NCI-H526 (cell line): ENCODE results near the gene SH3BP4.

ENCODE experiments used
- DNase-seq, 2 experiments: peaks; one replicate each; lab custom pipeline; 2025; lab: John Stamatoyannopoulos, UW

The SH3BP4 gene

DNA sequence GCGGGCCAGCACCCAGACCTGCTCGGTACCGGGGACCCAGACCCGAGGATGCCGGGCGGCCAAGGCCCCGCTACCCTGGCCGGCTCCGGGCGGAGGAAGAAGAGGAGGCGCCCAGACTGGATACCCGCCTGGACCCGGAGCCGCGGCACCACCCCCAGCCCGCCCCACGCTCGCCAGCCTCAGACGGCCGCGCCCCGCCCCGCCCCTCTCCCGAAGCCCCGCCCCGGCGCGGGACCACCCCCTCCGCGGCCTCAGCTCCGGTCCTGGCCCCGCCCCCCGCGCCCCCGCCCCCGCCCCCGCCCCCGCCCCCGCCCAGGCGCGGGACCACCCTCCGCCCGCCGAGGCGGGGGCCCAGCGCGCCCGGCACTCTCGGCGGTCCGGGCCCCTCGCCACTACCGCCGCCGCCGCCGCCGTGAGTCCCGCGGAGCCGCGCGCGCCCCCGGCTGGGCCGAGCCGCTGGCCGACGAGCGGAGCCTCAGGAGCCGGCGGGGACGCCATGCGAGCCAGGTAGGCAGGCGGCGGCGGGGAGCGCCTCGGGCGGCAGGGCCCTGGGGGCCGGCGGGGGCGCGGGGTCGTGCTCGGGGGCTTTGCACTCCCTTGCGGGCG, at the start of gene SH3BP4:
Gene SH3BP4, plus strand, starts transcription at position 354 of the 606 bp plus-strand sequence. CDS start 82,986 bp downstream, outside the sequence.
- peak in 1 of 2 experiments; percentile 90 for DNase-seq

- no peak for DNase-seq
Measured at GRCh38 chr2:234904785-234905184, 47.0 kb upstream of the SH3BP4 start.

DNA sequence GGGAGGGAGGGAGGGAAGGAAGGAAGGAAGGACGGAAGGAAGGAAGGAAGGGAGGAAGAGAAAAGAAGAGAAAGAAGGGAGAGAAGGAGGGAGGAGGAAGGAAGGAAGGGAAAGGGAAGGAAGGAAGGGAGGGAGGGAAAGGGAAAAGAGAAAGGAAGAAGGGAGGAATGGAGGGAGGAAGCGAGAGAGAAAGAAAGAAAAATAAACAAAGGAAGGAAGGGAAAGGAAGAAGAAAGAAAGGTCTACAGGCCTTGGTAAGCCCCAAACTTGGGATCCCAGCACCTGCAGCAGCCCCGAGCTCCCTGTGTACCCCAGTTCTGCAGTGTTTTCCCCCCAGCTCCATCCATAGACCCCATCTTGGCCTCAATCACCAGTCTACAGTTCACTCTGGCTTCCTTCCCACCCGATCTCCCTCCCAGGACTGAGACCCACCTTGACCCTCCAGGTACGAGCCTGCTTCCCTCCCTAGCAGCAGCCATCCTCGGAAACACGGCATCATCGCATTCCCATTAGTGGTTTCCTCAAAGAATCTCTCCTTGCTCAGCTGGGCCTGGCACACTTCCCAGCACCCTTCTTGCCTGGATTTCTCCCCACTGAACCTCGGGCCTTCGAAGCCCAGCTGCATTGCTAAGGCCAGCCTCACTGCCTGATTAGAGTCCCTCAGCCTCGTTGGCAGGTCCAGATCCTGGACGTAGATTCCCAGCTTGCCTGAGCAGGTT, 46.1 kb upstream of the SH3BP4 start:
- peak in 1 of 2 experiments; percentile 32 for DNase-seq

DNA sequence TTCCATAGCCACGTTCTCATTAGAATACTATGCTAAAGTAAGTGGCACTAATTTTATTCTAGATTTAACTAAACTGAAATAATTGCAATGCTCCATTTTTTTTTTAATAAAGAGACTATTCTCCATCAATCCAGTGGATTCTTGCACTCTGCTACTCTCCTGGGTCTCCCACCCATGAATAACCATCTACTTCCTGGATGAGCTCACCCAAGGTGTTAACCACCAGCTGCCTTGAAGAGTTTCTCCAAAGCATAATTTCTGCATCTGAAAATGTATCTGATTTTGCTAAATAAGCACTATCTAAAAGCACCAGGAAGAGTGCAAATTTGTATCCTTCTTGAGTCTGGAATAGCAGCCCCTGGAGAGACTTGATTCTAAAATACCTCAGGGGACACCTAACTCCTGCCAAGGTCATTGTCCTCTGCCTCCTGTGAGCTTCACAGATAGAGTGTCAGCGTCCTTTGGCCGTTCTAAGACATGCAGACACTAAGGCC, 41.6 kb upstream of the SH3BP4 start:
- DNase-seq: no peak

- no peak for DNase-seq
Measured at GRCh38 chr2:234911271-234911670, 40.5 kb upstream of the SH3BP4 start.

GRCh38 chr2:234912437-234912836, 39.4 kb upstream of the SH3BP4 start:
- no peak for DNase-seq

GRCh38 chr2:234913208-234913626, 38.6 kb upstream of the SH3BP4 start:
- no peak for DNase-seq

DNA sequence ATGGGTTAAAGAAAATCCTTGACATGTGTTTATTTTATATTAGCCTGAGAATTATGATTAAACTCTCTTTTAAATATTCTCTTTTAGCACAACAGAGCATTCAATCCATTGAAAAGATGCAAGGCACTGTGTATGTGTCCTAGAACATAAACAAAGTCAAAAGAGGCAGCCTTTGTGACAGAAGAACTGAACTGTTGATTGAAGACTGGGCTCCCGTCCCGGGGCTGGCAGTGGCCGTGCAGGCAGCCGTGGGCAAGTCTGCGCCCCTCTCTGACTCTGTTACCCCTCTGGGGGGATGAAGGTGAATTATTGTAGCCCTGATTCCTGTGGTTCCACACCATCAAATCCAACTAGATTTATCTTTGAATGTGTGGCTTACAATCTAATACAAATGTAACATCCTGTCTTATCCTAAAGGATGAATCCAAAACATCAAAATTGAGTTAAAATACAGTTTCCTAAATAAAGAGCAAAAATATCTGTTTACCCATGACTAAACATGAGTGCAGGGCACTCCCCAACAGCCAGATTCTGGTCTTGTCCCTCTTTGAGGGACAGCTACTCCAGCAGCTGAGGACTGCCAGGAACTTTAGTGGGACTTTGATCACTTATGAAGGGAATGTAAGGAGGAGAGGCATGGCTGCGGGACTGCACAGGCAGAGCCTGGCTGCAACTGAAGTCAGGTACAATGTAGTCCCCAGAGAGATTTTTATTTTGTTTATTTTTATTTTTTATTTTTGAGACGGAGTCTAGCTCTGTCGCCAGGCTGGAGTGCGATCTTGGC, 37.3 kb upstream of the SH3BP4 start:
- no peak for DNase-seq

- DNase-seq: no peak
Measured at GRCh38 chr2:234916674-234917073, 35.1 kb upstream of the SH3BP4 start.

DNA sequence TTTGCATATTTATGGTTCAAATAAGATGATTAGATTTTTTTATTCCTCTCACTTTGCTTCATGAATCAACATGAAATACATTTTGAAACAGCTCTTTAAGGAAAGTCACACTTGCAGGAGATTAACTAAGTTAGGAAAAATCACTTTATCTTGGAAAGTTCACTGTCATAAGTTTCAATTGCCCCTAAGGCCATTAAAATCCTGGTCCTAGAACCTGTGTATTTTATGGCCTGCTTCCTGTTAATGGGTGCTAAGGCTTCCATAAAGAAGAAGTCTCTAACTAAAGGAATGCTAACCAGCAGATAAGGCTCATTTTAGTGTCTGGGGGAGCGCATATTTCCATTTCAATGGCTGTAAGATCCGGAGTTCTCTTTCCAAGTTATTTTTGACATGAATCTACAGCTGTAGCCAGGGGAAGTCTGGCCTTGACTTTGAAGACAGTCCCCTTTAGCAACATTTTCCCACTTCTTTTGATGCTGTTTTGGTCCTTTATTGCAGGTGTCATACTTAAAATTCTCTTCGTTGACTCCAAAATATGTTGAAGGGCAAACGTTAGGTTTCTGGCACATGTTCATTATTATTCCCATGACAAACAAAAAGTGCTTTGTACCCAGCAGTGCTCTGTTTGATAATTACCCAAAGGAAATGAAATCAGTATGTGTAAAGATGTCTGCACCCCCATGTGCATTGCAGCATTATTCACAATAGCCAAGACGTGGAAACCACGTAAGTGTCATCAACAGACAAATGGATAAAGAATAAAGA, 34.4 kb upstream of the SH3BP4 start:
- DNase-seq: no peak

DNA sequence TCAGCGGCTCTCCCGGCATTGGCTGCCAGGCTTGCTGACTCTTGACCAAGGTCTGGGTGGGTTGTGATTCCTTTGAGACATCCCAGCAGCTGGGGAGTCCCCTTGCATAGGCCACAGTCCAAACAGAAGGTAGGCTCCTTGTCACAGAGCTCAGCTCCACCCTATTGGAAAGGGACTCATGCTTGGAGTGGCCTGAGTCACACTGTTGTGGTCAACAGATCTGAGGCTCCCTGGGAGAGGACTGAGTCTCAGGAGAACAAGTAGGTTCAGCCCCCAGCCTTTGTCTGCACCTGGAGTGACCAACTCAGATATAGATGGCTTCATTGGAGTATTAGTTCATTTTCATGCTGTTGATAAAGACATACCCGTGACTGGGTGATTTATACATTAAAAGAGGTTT, 32.1 kb upstream of the SH3BP4 start:
- no peak for DNase-seq

GRCh38 chr2:234920836-234921235, 31.0 kb upstream of the SH3BP4 start:
- DNase-seq: no peak

GRCh38 chr2:234929002-234929401, 22.8 kb upstream of the SH3BP4 start:
- DNase-seq: no peak

DNA sequence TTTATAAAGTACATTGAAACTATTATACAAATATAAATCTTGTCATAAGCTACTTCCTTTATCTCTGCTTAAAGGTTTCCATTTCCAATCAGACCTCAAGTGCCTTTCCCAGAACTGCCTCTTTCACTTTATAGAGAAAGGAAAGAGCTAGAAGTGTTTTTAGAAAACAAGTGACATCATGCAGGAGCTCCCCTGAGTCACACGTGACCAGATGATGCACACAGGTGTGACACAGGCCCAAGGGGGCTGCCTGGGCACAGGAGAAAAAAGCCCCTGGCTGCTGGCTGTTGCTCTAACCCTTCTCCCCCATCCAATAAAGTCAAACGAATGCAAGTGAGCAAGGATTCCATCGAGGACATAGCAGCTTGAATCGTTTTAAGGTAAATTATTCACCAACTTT, 21.4 kb upstream of the SH3BP4 start:
- DNase-seq: no peak

GRCh38 chr2:234931371-234931770, 20.4 kb upstream of the SH3BP4 start:
- no peak for DNase-seq

- peak in 1 of 2 experiments; percentile 24 for DNase-seq
Measured at GRCh38 chr2:234932591-234933168, 19.1 kb upstream of the SH3BP4 start.

DNA sequence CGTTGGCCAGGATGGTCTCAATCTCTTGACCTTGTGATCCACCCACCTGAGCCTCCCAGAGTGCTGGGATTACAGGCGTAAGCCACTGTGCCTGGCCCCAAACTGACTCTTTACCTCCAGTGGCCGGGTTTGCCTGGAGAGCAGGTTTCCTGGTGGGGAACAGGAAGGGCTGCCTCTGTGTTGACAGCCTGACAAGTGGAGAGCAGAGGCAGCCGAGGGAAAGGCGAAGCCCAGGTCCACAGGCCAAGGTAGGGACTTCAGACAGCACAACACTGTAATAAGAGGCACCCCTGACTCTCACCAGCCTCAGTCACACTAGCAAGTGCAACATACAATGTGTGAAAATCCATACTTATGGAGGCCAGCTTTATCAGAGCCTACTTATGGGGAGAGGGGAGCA, 16.5 kb upstream of the SH3BP4 start:
- DNase-seq: no peak

DNA sequence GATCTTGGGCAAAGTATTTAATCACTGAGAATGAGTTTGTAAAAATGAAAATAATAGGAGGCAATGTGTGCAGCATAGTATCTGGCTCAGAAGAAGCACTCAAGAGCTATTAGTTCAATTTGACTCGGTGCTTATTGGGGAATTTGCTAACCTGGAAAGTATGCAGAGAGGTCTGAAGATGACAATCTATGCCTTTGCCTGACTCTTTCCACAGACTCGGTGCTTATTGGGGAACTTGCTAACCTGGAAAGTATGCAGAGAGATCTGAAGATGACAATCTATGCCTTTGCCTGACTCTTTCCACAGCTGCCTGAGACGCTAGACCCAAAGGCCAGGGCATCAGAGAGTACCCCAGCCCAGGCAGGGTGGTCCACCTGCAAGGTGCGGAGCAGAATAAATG, 12.2 kb upstream of the SH3BP4 start:
- no peak for DNase-seq

- DNase-seq: no peak
Measured at GRCh38 chr2:234939996-234940395, 11.8 kb upstream of the SH3BP4 start.

GRCh38 chr2:234940527-234940926, 11.3 kb upstream of the SH3BP4 start:
- DNase-seq: no peak

- DNase-seq: no peak
Measured at GRCh38 chr2:234945339-234945873, 6.4 kb upstream of the SH3BP4 start.
